Cardiac fibroblast (primary cell): Measurements from ENCODE around the gene CFAP100.

ENCODE experiments used
- DNase-seq, 2 donors: peaks; one replicate each; pipeline versions ENCODE4 v3.0.0 to v3.0.0-alpha.2; 2010; ENCODE audit warnings: low read depth in 2 of 2
- H3K4me3 ChIP-seq, 2 donors: replicated peaks in 1 of 2; 1 replicate in 1 of 2; 2 replicates in 1 of 2; pipeline ENCODE4 v1.5.1; 2011; ENCODE audit warnings: low read depth in 2 of 2, low read length in 2 of 2, mild to moderate bottlenecking in 2 of 2, moderate library complexity in 1 of 2
- TF ChIP-seq, protein P1 (sequence below): IDR thresholded peaks from one replicate; pipeline ENCODE4 v1.5.1; 2011; ENCODE audit warnings: low read depth, mild to moderate bottlenecking, low read length, inconsistent platforms

The CFAP100 gene

DNA sequence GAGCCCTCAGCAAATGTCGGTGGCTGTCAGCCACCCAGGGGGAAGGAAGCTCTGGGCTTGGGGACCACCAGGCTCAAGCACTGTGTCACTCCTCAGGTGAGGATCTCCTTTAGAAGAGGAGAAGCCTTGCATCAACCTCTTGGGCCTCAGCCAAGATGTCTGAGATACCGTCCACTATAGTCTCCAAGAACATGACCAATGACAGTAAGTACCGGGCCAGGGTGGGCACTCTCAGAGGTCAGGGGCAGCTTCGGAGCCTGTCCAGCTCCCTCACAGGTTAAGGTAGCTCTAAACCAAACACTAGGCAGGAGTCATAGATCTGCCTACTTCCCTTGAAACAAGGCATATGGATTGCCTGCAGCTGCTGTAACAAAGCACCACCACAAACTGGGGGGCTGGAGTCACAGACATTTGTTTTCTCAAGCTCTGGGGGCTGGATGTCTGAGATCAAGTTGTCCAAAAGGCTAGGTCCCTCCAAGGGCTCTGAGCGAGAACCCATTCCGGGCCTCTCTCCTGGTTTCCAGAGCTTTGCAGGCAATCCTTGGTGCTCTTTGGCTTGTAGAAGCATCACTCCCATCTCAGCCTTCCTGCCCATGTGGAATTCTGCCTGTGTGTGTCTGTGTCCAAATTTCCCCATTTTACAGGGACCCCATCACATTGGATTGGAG lies 1.3 kb downstream of the CFAP100 start:
- no peak for DNase-seq
- no peak overlapping the region for H3K4me3 ChIP-seq
- TF ChIP-seq, protein P1, sequence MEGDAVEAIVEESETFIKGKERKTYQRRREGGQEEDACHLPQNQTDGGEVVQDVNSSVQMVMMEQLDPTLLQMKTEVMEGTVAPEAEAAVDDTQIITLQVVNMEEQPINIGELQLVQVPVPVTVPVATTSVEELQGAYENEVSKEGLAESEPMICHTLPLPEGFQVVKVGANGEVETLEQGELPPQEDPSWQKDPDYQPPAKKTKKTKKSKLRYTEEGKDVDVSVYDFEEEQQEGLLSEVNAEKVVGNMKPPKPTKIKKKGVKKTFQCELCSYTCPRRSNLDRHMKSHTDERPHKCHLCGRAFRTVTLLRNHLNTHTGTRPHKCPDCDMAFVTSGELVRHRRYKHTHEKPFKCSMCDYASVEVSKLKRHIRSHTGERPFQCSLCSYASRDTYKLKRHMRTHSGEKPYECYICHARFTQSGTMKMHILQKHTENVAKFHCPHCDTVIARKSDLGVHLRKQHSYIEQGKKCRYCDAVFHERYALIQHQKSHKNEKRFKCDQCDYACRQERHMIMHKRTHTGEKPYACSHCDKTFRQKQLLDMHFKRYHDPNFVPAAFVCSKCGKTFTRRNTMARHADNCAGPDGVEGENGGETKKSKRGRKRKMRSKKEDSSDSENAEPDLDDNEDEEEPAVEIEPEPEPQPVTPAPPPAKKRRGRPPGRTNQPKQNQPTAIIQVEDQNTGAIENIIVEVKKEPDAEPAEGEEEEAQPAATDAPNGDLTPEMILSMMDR = no peak

DNA sequence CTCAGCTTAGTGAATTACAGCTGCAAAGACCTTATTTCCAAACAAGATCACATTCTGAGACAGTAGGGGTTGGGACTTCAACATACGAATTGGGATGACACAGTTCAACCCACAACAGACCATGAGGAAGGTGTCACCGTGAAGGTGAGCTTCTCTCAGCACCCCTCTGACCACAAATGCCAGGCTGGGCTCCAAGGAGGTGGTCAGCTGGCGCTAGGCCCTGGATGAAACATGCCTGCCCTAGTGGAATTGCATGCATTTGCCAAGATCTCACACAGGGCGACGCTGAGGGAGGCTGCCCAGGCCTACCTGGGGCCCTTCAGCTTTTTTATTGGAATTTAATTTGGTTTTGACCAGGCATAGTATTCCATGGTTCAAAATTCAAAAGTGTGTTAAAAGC lies 1.8 kb downstream of the CFAP100 start:
- DNase-seq = no peak
- H3K4me3 ChIP-seq = no peak overlapping the region
- TF ChIP-seq, protein P1 = no peak

DNA sequence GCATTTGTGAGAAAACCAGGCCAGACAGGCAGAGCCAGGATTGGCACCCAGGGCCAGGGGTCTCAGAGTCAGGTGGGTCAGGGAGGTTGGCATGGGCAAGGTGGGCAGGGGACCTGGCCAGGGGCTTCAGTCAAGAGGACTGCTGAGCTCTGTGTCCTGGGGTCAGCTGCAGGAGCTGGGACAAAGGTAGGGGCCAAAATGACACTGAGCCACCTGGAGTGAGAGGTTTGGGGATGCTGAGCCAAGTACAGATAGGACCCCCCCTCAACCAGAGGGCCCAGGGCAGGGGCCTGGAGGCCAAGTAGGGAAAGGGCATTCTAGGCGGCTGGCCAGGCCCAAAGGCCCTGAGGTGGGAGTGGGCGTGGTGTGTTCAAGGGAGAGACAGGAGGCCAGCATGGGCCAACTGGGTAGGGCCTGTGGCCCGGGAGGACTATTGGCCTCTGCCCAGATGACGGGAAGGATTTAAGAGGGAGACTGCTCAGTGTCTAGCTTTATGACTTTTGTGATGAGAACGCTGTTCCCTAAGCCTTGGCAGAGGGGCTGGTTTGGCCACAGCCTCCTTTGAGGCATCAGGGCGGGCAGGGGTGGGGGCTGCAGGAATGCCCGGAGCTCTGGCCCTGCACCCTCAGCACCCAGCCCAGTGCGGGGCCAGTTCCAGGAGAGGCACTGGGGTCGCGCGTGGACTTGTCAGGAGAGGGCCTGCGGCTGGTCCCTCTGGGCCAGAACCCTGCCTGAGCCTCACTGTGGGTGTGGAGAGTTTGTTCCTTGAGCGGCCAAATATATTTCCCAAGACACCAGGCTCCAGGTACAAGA lies 3.1 kb downstream of the CFAP100 start:
- no peak for DNase-seq
- H3K4me3 ChIP-seq = no peak overlapping the region
- TF ChIP-seq, protein P1 = no peak

DNA sequence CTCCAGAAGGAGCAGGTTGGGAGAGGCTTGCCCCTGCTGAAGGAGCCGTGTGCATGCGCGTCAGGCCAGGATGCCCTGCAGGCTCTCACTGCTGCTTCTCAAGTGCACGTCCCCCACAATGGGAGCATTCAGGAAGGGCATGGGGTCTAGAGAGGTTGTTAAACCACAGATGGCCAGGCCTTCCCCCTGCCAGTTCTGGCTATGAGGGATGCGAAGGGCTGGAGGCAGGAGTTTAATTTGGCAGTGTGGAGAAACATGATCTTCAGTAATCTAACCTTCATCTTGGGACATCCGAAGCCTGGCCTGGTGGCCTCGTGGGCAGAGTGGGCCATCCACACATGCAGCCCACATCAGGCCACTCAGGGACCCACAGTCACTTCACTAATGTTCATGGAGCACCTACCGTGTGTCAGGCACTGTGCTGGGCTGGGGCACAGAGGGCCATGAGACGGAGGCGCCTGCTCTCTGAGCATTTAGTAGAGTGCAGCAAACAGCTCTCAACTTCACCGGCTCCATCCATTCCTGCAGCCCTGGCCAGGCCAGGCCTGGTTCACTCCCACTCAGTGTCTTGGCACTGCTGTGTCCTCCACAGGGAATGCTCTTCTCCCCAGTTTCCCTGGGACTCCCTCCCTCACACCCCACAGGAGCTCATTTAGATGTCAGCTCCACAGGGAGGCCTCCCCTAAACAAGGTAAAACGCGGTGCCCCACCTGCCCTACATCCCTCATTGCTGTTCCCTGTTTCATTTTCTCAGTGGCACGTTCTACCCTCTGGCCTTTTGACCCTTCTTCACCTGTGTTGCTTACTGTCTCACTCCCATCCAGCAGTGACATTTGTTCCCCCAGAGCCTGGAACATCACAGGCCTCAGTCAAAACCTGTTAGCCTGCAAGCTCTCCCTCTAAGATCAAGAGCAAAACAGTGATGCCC lies 4.0 kb downstream of the CFAP100 start:
- DNase-seq = no peak
- no peak overlapping the region for H3K4me3 ChIP-seq
- TF ChIP-seq, protein P1 = no peak

DNA sequence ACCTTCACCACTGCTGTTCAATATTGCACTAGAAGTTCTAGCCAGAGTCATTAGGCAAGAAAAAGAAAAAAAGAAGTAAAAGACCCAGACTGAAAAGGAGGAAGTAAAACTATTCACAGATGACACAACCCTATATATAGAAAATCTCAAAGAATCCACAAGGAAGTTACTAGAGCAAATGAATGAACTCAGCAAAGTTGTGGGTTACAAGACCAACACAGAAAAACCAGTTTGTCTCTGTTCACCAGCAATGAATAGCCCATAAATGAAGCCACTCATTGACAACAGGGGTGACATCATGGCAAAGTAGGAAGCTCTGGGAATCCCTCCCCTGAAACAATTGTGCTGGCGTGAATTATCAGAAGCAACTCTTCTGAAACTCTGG lies 4.6 kb downstream of the CFAP100 start:
- DNase-seq = no peak
- TF ChIP-seq, protein P1 = no peak
- H3K4me3 ChIP-seq = no peak overlapping the region

DNA sequence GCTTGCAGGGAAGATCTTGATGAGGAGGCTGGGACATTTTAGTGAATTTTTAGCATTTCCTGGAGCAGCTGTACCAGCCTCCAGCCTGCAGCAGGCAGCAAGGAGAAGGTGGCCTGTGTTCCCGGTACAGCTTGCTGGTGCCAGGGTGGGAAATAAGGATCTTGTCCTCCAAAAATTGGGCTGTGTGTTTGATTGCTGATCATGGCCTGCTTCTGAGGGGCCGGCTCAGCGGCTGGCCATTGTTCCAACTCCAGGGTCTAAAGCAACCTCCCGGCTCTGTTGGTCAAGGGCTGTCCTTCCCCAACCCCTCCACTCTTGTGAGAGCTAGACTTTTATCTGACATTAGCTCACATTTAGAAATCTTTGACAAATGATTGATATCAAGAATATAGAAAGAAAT lies 5.0 kb downstream of the CFAP100 start:
- TF ChIP-seq, protein P1 = no peak
- no peak for DNase-seq

More for the DNA sequence above, 5.0 kb downstream of the CFAP100 start:
- no peak overlapping the region for H3K4me3 ChIP-seq
